ENCODE measurements around the gene KLHL42.

DNA sequence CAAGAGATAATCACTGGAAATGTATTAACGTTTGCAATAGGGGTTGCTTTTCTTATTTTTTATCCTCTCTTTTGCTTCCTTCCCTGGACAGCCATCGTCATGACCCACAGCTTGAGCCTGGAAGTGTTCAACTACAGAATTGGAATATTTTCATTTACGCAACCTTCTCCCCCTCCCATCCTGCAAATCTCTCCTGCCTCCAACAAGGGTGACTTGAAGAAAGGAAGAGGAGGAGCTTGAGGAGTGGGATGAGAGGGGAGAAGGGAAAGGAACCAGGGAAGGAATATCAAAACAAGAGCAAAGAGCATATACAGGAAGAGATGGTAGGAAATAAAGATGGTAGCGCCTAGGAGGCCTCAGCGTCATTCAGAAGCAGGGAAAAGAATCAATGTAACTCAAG lies 1.6 kb downstream of the KLHL42 start:
- TF ChIP-seq CTCF (IDR thresholded peaks at IDR 0.05; ENCODE audit: low read depth, low read length) (no peak), POLR2A (IDR thresholded peaks at IDR 0.05; ENCODE audit: extremely low read depth, insufficient read length) (no peak)

Measured in NB4 (cell line).